HL-60 (cell line): ENCODE measurements around the gene SUFU.

ENCODE experiments used
- DNase-seq, 2 experiments: peaks; one replicate each; pipeline ENCODE4 v3.0.0-alpha.2; 2010 to 2020; ENCODE audit warnings: low read depth in 1 of 2, low spot score in 1 of 2
- H3K27ac ChIP-seq: fragments of 250-450 bp; sonication (Bioruptor Pico); replicated peaks from 2 replicates; pipeline ENCODE4 v1.5.1; 2020; ENCODE audit warnings: mild to moderate bottlenecking, moderate library complexity
- H3K27me3 ChIP-seq: fragments of 250-450 bp; sonication (Bioruptor Pico); 2 replicates; pipeline ENCODE4 v1.5.1; 2021; ENCODE audit warnings: mild to moderate bottlenecking, moderate library complexity; ENCODE audit not compliant: insufficient read depth, poor library complexity, severe bottlenecking
- H3K4me3 ChIP-seq: replicated peaks from 2 replicates; pipeline ENCODE4 v1.5.1; 2011; ENCODE audit warnings: mild to moderate bottlenecking, control low read depth, low read length; ENCODE audit not compliant: insufficient read depth
- GABPA ChIP-seq: IDR thresholded peaks from 2 replicates; pipeline ENCODE4 v1.6.1; 2012; ENCODE audit warnings: low read depth
- POLR2AphosphoS5 ChIP-seq: IDR thresholded peaks from 2 replicates; pipeline ENCODE4 v1.6.1; 2012; ENCODE audit warnings: low read depth
- SPI1 ChIP-seq: IDR thresholded peaks from 2 replicates; pipeline ENCODE4 v1.6.1; 2012; ENCODE audit warnings: low read depth, mild to moderate bottlenecking, borderline replicate concordance
- TF ChIP-seq, protein P1 (sequence below): IDR thresholded peaks from 2 replicates; pipeline ENCODE4 v1.6.1; 2012; ENCODE audit warnings: low read depth; ENCODE audit not compliant: insufficient replicate concordance
- TF ChIP-seq, protein P2 (sequence below): IDR thresholded peaks from one replicate; pipeline ENCODE4 v1.5.1; 2011; ENCODE audit warnings: low read length, control low read depth, inconsistent platforms; ENCODE audit not compliant: insufficient read depth

SUFU gene

DNA sequence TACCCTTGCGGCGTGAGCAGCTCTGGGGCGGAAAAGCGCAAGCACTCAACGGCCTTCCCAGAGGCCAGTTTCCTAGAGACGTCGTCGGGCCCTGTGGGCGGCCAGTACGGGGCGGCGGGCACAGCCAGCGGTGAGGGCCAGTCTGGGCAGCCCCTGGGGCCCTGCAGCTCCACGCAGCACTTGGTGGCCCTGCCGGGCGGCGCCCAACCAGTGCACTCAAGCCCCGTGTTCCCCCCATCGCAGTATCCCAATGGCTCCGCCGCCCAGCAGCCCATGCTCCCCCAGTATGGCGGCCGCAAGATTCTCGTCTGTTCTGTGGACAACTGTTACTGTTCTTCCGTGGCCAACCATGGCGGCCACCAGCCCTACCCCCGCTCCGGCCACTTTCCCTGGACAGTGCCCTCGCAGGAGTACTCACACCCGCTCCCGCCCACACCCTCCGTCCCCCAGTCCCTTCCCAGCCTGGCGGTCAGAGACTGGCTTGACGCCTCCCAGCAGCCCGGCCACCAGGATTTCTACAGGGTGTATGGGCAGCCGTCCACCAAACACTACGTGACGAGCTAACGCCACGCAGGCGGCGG lies 153.1 kb downstream of the SUFU start:
- Histone ChIP-seq H3K27me3 (no peaks in the 10 kb centered on the region), H3K4me3 (no peak overlapping the region), H3K27ac (no peak overlapping the region)
- no peak for DNase-seq
- TF ChIP-seq, protein P1, sequence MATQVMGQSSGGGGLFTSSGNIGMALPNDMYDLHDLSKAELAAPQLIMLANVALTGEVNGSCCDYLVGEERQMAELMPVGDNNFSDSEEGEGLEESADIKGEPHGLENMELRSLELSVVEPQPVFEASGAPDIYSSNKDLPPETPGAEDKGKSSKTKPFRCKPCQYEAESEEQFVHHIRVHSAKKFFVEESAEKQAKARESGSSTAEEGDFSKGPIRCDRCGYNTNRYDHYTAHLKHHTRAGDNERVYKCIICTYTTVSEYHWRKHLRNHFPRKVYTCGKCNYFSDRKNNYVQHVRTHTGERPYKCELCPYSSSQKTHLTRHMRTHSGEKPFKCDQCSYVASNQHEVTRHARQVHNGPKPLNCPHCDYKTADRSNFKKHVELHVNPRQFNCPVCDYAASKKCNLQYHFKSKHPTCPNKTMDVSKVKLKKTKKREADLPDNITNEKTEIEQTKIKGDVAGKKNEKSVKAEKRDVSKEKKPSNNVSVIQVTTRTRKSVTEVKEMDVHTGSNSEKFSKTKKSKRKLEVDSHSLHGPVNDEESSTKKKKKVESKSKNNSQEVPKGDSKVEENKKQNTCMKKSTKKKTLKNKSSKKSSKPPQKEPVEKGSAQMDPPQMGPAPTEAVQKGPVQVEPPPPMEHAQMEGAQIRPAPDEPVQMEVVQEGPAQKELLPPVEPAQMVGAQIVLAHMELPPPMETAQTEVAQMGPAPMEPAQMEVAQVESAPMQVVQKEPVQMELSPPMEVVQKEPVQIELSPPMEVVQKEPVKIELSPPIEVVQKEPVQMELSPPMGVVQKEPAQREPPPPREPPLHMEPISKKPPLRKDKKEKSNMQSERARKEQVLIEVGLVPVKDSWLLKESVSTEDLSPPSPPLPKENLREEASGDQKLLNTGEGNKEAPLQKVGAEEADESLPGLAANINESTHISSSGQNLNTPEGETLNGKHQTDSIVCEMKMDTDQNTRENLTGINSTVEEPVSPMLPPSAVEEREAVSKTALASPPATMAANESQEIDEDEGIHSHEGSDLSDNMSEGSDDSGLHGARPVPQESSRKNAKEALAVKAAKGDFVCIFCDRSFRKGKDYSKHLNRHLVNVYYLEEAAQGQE = no peak
- TF ChIP-seq, protein P2, sequence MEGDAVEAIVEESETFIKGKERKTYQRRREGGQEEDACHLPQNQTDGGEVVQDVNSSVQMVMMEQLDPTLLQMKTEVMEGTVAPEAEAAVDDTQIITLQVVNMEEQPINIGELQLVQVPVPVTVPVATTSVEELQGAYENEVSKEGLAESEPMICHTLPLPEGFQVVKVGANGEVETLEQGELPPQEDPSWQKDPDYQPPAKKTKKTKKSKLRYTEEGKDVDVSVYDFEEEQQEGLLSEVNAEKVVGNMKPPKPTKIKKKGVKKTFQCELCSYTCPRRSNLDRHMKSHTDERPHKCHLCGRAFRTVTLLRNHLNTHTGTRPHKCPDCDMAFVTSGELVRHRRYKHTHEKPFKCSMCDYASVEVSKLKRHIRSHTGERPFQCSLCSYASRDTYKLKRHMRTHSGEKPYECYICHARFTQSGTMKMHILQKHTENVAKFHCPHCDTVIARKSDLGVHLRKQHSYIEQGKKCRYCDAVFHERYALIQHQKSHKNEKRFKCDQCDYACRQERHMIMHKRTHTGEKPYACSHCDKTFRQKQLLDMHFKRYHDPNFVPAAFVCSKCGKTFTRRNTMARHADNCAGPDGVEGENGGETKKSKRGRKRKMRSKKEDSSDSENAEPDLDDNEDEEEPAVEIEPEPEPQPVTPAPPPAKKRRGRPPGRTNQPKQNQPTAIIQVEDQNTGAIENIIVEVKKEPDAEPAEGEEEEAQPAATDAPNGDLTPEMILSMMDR = no peak
- TF ChIP-seq GABPA = no peak

- Histone ChIP-seq H3K27me3 (no peaks in the 10 kb centered on the region), H3K27ac (no peak overlapping the region; the same call in 1 of the 2 replicates), H3K4me3 (no peak overlapping the region)
- no peak for TF ChIP-seq GABPA
- TF ChIP-seq, protein P1 = no peak
- DNase-seq = no peak
Measured at GRCh38 chr10:102657451-102657850, 153.7 kb downstream of the SUFU start.

DNA sequence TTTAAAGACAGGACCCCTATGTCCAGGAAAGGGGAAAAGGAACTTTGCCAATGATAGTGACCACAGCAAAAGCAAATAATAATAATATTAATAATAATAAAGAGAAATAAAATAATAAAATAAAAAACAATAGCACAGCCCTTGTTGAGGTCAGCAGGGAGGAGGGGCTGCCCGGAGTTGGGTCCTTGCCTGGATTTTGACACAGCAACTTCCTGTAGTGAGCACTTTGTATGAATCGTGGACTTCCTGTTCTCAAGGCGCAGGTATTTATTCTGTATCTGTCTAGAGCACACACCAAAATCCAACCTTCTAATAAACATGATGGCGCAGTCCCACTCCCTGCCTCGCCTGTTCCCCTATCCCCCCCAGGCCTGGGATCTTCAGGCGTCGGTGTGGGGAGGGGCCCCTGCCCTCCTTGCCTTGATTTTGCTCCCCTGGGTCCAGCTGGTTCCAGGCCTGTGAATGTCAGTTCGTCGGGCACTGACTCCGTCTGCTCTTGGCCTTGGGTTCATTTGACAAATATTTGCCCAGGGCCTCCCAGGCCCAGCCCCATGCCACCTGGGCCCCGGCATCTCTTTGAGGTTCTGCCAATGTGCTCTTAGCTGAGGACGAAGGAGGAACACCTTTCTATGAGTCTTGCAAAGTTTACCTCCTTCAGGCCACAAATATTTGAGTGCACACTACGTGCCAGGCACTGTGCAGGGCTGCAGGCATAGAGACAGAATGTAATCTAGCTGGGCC lies 154.4 kb downstream of the SUFU start:
- peak in 1 of 2 experiments; percentile 56 for DNase-seq
- H3K27ac ChIP-seq = peak overlapping the region; percentile 31; the same call in 1 of the 2 replicates
- TF ChIP-seq GABPA = peak; percentile 33; the same call in 1 of the 2 replicates
- no peak for TF ChIP-seq POLR2AphosphoS5
- peak; percentile 62; the same call in 1 of the 2 replicates for TF ChIP-seq SPI1
- H3K4me3 ChIP-seq = no peak overlapping the region
- no peaks in the 10 kb centered on the region for H3K27me3 ChIP-seq

DNA sequence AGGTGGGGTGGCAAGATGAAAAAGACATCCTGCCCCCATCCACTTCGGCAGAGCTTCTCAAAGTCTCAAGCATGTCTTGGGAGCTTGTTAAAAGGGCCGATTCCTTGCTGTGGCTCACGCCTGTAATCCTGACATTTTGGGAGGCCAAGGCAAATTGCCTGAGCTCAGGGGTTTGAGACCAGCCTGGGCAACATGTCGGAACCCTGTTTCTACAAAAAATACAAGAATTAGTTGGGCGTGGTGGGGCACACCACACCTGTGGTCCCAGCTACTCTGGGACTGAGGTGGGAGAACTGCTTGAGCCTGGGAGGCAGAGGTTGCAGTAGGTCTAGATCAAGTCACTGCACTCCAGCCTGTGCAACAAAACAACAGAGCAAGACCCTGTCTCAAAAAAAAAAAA lies 155.0 kb downstream of the SUFU start:
- Histone ChIP-seq H3K27ac (no peak overlapping the region), H3K4me3 (no peak overlapping the region), H3K27me3 (no peaks in the 10 kb centered on the region)
- TF ChIP-seq, protein P1 = no peak
- peak; percentile 5; the same call in 1 of the 2 replicates for TF ChIP-seq POLR2AphosphoS5
- DNase-seq = no peak
